Stimulated activated CD8-positive, alpha-beta memory T cell treated with anti-CD3 and anti-CD28 coated beads, Interleukin-4, amount 100 ng/mL, for 48 hours (primary cell): ENCODE data around the gene RPS2.
A peak's percentile ranks its signal among the peaks of the same experiment; 100 is the strongest.
"Not testable (repeated sequence)": the region's sequence is repeated elsewhere in the genome, so short reads cannot be mapped to it uniquely, and the experiment has no call there.

ENCODE experiments used
- DNase-seq: peaks from one replicate; pipeline ENCODE4 v3.0.0-alpha.2; 2020

RPS2 gene

GRCh38 chr16:1964506-1965395 lies at the start of gene RPS2:
RPS2 (minus strand) TSS chr16:1964826; CDS start chr16:1964625, 201 bp downstream.
- DNase-seq: peak; percentile 98

- DNase-seq: no peak
Measured at GRCh38 chr16:2013527-2013926, 48.9 kb upstream of the RPS2 start.

- DNase-seq: not testable (repeated sequence)
Measured at GRCh38 chr16:2011726-2012125, 47.1 kb upstream of the RPS2 start.

GRCh38 chr16:2009791-2010510 lies 45.3 kb upstream of the RPS2 start, which contains the start of gene ZNF598:
ZNF598 (minus strand) TSS chr16:2009821.
- DNase-seq: peak; percentile 83

GRCh38 chr16:2009164-2009711 lies 44.6 kb upstream of the RPS2 start:
- DNase-seq: no peak

- DNase-seq: peak; percentile 64
Measured at GRCh38 chr16:2008631-2009163, 44.1 kb upstream of the RPS2 start.

- peak; percentile 67 for DNase-seq
Measured at GRCh38 chr16:2008009-2008526, 43.4 kb upstream of the RPS2 start.

GRCh38 chr16:2007081-2007836 lies 42.6 kb upstream of the RPS2 start:
- no peak for DNase-seq

- no peak for DNase-seq
Measured at GRCh38 chr16:2006317-2006716, 41.7 kb upstream of the RPS2 start.

- no peak for DNase-seq
Measured at GRCh38 chr16:2005646-2006045, 41.0 kb upstream of the RPS2 start.

- no peak for DNase-seq
Measured at GRCh38 chr16:2004795-2005517, 40.3 kb upstream of the RPS2 start.

GRCh38 chr16:2003827-2004641 lies 39.4 kb upstream of the RPS2 start:
- DNase-seq: peak; percentile 94

GRCh38 chr16:2003231-2003826 lies 38.7 kb upstream of the RPS2 start:
- DNase-seq: no peak

GRCh38 chr16:2002406-2003230 lies 38.0 kb upstream of the RPS2 start:
- no peak for DNase-seq

GRCh38 chr16:2001456-2002355 lies 37.1 kb upstream of the RPS2 start:
- DNase-seq: no peak

GRCh38 chr16:2001035-2001434 lies 36.4 kb upstream of the RPS2 start:
- no peak for DNase-seq

GRCh38 chr16:1999866-2000514 lies 35.4 kb upstream of the RPS2 start:
- no peak for DNase-seq
